Transverse colon (tissue), 3 donors: ENCODE measurements around the gene MYO16.

Experiments used
- POLR2A ChIP-seq: fragments of 450-650 bp; IDR thresholded peaks from one replicate; pipeline ENCODE4 v1.6.1; 2016; ENCODE audit warnings: antibody characterized with exemption, mild to moderate bottlenecking, moderate library complexity
- TF ChIP-seq, protein P1 (sequence below), 5 experiments: fragments of 200-600 bp in 3 of 5; fragments of 450-650 bp in 2 of 5; sonication (generic) in 3 of 5; IDR thresholded peaks; 1 replicate in 2 of 5; 2 replicates in 3 of 5; pipeline ENCODE4 v1.5.1; 2016 to 2017; ENCODE audit warnings: antibody characterized with exemption in 5 of 5, inconsistent platforms in 3 of 5, mild to moderate bottlenecking in 2 of 5, moderate library complexity in 1 of 5

DNA sequence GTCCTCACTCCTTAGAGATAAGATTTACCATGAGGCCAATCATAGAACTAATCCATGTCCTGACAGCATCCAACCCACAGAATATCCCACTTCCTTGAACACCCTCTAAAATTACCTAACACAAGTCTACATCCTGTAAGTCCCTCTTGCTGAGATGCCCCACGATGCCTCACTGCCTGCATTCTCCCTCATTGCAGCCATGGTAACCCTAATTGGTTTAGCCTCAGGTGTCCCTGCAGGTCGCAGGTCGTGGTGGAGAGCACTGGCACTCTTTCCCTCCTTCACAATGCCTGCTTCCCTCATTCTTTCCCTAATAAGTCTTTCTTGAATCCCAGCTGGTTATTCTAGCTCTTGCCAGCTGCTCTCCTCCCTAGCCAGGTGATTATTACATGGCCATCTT lies 35.3 kb upstream of the MYO16 start:
- TF ChIP-seq POLR2A: no peak
- TF ChIP-seq, protein P1, sequence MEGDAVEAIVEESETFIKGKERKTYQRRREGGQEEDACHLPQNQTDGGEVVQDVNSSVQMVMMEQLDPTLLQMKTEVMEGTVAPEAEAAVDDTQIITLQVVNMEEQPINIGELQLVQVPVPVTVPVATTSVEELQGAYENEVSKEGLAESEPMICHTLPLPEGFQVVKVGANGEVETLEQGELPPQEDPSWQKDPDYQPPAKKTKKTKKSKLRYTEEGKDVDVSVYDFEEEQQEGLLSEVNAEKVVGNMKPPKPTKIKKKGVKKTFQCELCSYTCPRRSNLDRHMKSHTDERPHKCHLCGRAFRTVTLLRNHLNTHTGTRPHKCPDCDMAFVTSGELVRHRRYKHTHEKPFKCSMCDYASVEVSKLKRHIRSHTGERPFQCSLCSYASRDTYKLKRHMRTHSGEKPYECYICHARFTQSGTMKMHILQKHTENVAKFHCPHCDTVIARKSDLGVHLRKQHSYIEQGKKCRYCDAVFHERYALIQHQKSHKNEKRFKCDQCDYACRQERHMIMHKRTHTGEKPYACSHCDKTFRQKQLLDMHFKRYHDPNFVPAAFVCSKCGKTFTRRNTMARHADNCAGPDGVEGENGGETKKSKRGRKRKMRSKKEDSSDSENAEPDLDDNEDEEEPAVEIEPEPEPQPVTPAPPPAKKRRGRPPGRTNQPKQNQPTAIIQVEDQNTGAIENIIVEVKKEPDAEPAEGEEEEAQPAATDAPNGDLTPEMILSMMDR (IDR thresholded peaks at IDR 0.05): no peak
